ENCODE measurements around the gene TMEM156. TPM values are rescaled to one million over a fixed set of nuclear protein-coding genes. Genes with fewer than 3 reads are reported as not detected.

Gene TMEM156
- total and polyA plus RNA-seq, 2 donors (not counting 1 experiment from before 2014, with no cell fraction given) = 0.06 to 0.17 TPM

GRCh38 chr4:39063430-39063829 lies 31.2 kb upstream of the TMEM156 start:
- Histone ChIP-seq H3K79me2 (ENCODE audit: control insufficient read depth, insufficient read depth, low read length) (no peaks in the 10 kb centered on the region), H3K4me1 (ENCODE audit: control insufficient read depth, extremely low read depth, insufficient read depth, low read length) (no peaks in the 10 kb centered on the region), H4K20me1 (ENCODE audit: control insufficient read depth, extremely low read depth, insufficient read depth, low read length) (no peaks in the 10 kb centered on the region), H3K9me3 (ENCODE audit: control insufficient read depth, insufficient read depth, low read depth, low read length) (no peaks in the 10 kb centered on the region), H3K4me3 (replicated peaks in 1 of 4; ENCODE audit: control extremely low read depth in 1 of 4, insufficient read depth in 1 of 4, low read depth in 3 of 4, low read length in 4 of 4) (no peak overlapping the region), H3K36me3 (ENCODE audit: control insufficient read depth, insufficient read depth, low read length) (no peaks in the 10 kb centered on the region), H3K4me2 (ENCODE audit: extremely low read depth, insufficient read depth, low read length) (no peak overlapping the region), H3K9ac (ENCODE audit: insufficient read depth, low read length) (no peak overlapping the region), H2AFZ (ENCODE audit: low read length) (no peak overlapping the region), H3K27ac (ENCODE audit: insufficient read depth, low read length) (no peak overlapping the region), H3K27me3 (ENCODE audit: control insufficient read depth, insufficient read depth, low read length) (no peaks in the 10 kb centered on the region)
- no peak for DNase-seq (ENCODE audit: low read depth in 2 of 2)
- TF ChIP-seq CTCF (conservative IDR thresholded peaks at IDR 0.05 in 1 of 2, IDR thresholded peaks at IDR 0.05 in 1 of 2; ENCODE audit: low read depth in 1 of 2, low read length in 2 of 2) (no peak), EZH2 (IDR thresholded peaks at IDR 0.05; ENCODE audit: low read length, missing control alignments) (no peak)

DNA sequence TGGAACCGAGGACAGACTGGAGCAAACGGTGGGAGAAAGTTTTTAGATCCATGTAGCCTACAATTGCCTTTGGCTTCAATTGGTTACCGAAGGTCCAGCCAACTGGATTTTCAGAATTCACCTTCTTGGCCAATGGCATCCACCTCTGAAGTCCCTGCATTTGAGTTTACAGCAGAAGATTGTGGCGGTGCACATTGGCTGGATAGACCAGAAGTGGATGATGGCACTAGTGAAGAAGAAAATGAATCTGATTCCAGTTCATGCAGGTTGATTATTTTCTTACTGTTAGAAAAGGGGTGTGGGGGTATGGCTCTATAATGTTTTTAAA lies 30.5 kb upstream of the TMEM156 start:
- no peak overlapping the region for H3K4me2 ChIP-seq (ENCODE audit: extremely low read depth, insufficient read depth, low read length)
- TF ChIP-seq CTCF (conservative IDR thresholded peaks at IDR 0.05 in 1 of 2, IDR thresholded peaks at IDR 0.05 in 1 of 2; ENCODE audit: low read depth in 1 of 2, low read length in 2 of 2) (no peak), EZH2 (IDR thresholded peaks at IDR 0.05; ENCODE audit: low read length, missing control alignments) (no peak)
- no peak overlapping the region for H2AFZ ChIP-seq (ENCODE audit: low read length)
- H3K4me3 ChIP-seq (replicated peaks in 1 of 4; ENCODE audit: control extremely low read depth in 1 of 4, insufficient read depth in 1 of 4, low read depth in 3 of 4, low read length in 4 of 4) = no peak overlapping the region
- H3K36me3 ChIP-seq (ENCODE audit: control insufficient read depth, insufficient read depth, low read length) = no peaks in the 10 kb centered on the region
- H3K27ac ChIP-seq (ENCODE audit: insufficient read depth, low read length) = no peak overlapping the region
- H3K79me2 ChIP-seq (ENCODE audit: control insufficient read depth, insufficient read depth, low read length) = no peaks in the 10 kb centered on the region
- no peaks in the 10 kb centered on the region for H4K20me1 ChIP-seq (ENCODE audit: control insufficient read depth, extremely low read depth, insufficient read depth, low read length)
- no peaks in the 10 kb centered on the region for H3K9me3 ChIP-seq (ENCODE audit: control insufficient read depth, insufficient read depth, low read depth, low read length)
- no peak overlapping the region for H3K9ac ChIP-seq (ENCODE audit: insufficient read depth, low read length)
- no peak for DNase-seq (ENCODE audit: low read depth in 2 of 2)
- no peaks in the 10 kb centered on the region for H3K4me1 ChIP-seq (ENCODE audit: control insufficient read depth, extremely low read depth, insufficient read depth, low read length)
- H3K27me3 ChIP-seq (ENCODE audit: control insufficient read depth, insufficient read depth, low read length) = no peaks in the 10 kb centered on the region

DNA sequence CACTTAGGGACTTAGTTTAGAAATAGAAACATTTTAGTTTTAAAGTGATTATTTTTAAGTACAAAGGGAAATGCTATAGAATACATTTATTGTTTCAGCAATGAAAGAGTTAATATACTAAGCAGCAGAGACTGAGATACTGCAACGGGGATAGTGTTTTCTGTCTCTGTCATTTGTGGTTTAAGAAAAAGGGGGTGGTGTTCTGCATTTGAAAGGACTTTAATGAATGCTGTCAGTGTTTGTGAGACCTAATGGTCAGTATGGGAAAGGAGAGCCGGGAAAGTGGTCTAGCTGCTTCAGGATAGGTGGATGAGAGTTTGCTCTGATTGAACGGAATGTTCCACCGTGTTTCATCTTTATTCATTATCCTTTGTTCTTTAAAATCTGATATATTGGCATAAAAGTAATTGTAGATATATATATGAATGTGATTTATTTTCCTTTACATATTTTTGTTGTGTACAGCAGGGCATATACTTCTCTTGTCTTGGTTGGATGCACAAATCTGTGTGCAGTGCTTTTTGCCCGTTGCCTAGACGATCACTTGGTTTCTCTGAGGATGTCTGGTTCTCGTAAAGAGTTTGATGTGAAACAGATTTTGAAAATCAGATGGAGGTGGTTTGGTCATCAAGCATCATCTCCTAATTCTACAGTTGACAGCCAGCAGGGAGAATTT lies 30.0 kb upstream of the TMEM156 start, which contains the start of gene KLHL5:
Gene KLHL5 (plus strand): TSS at position 139 of the 676 bp plus-strand sequence. CDS start 421 bp downstream, at position 560.
- Histone ChIP-seq H3K4me1 (ENCODE audit: control insufficient read depth, extremely low read depth, insufficient read depth, low read length) (no peaks in the 10 kb centered on the region), H3K4me3 (replicated peaks in 1 of 4; ENCODE audit: control extremely low read depth in 1 of 4, insufficient read depth in 1 of 4, low read depth in 3 of 4, low read length in 4 of 4) (no peak within 1 kb of the TSS), H3K27me3 (ENCODE audit: control insufficient read depth, insufficient read depth, low read length) (no peaks in the 10 kb centered on the region), H4K20me1 (ENCODE audit: control insufficient read depth, extremely low read depth, insufficient read depth, low read length) (no peaks in the 10 kb centered on the region), H2AFZ (ENCODE audit: low read length) (no peak within 1 kb of the TSS), H3K9ac (ENCODE audit: insufficient read depth, low read length) (no peak within 1 kb of the TSS), H3K79me2 (ENCODE audit: control insufficient read depth, insufficient read depth, low read length) (no peaks in the 10 kb centered on the region), H3K9me3 (ENCODE audit: control insufficient read depth, insufficient read depth, low read depth, low read length) (no peaks in the 10 kb centered on the region), H3K36me3 (ENCODE audit: control insufficient read depth, insufficient read depth, low read length) (no peaks in the 10 kb centered on the region), H3K27ac (ENCODE audit: insufficient read depth, low read length) (no peak within 1 kb of the TSS), H3K4me2 (ENCODE audit: extremely low read depth, insufficient read depth, low read length) (no peak within 1 kb of the TSS)
- peak in 1 of 2 donors; percentile 41 for DNase-seq (ENCODE audit: low read depth in 2 of 2)
- TF ChIP-seq EZH2 (IDR thresholded peaks at IDR 0.05; ENCODE audit: low read length, missing control alignments) = no peak
- no peak for TF ChIP-seq CTCF (conservative IDR thresholded peaks at IDR 0.05 in 1 of 2, IDR thresholded peaks at IDR 0.05 in 1 of 2; ENCODE audit: low read depth in 1 of 2, low read length in 2 of 2)

All from fibroblast of lung (primary cell).